Fibroblast of villous mesenchyme (primary cell): ENCODE measurements around the gene TBC1D4. TPM values are rescaled to one million over a fixed set of nuclear protein-coding genes. Genes with fewer than 3 reads are reported as not detected.

Experiments
- DNase-seq: peaks from one replicate; pipeline ENCODE4 v3.0.0-alpha.2; 2010; ENCODE audit warnings: low read depth
- H3K4me3 ChIP-seq: 2 replicates; pipeline ENCODE4 v1.5.1; 2011; ENCODE audit warnings: low read depth, mild to moderate bottlenecking, low read length
- CTCF ChIP-seq: IDR thresholded peaks from 2 replicates; pipeline ENCODE4 v1.5.1; 2012; ENCODE audit warnings: low read depth, mild to moderate bottlenecking, low read length; ENCODE audit not compliant: insufficient read depth
- total RNA-seq: library from RNA; depleted of rRNA; stranded (reverse); fragments of >200 nt; gene quantifications from 2 replicates; pipeline ENCODE4 v1.2.3, GENCODE V29; 2012

The TBC1D4 gene
- total RNA-seq, 1 donor = 34.5 TPM

- DNase-seq = no peak
- no peak for TF ChIP-seq CTCF
- no peak overlapping the region for H3K4me3 ChIP-seq
These were observed 134.5 kb downstream of the TBC1D4 start for GRCh38 chr13:75347457-75347856.

GRCh38 chr13:75345193-75345592 lies 136.8 kb downstream of the TBC1D4 start:
- no peak for TF ChIP-seq CTCF
- H3K4me3 ChIP-seq = no peak overlapping the region
- DNase-seq = peak; percentile 42

- H3K4me3 ChIP-seq = no peak overlapping the region
- no peak for DNase-seq
- TF ChIP-seq CTCF = no peak
These were observed 140.9 kb downstream of the TBC1D4 start for GRCh38 chr13:75341028-75341427.

GRCh38 chr13:75339635-75340374 lies 142.2 kb downstream of the TBC1D4 start:
- no peak for DNase-seq
- H3K4me3 ChIP-seq = no peak overlapping the region
- TF ChIP-seq CTCF = no peak

- no peak for DNase-seq
- no peak for TF ChIP-seq CTCF
- H3K4me3 ChIP-seq = no peak overlapping the region
These were observed 147.1 kb downstream of the TBC1D4 start for GRCh38 chr13:75334634-75335447.

DNA sequence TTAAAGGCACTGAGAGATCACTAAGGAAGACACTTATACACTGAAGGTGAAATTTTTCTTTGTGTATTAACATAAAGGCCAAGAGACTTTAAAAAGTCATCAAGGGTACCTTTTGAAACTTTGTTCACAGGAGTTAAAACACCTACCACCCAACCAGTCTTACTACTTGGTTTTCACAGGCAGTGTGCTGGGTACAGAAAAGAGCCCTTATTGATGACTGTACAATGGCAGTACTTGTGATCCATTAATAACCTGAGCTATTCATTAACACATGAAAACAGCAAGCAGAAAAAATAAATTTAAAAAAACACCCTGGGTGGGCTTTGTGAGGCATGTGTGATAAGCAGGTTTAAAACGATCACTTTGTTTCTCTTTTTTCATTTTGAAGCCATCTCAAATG lies 148.9 kb downstream of the TBC1D4 start:
- TF ChIP-seq CTCF = no peak
- H3K4me3 ChIP-seq = no peak overlapping the region
- no peak for DNase-seq
